ENCODE results near the gene RAB33B.
A peak's percentile ranks its signal among the peaks of the same experiment; 100 is the strongest.
"Not testable (repeated sequence)": the region's sequence is repeated elsewhere in the genome, so short reads cannot be mapped to it uniquely, and the experiment has no call there.

RAB33B gene

DNA sequence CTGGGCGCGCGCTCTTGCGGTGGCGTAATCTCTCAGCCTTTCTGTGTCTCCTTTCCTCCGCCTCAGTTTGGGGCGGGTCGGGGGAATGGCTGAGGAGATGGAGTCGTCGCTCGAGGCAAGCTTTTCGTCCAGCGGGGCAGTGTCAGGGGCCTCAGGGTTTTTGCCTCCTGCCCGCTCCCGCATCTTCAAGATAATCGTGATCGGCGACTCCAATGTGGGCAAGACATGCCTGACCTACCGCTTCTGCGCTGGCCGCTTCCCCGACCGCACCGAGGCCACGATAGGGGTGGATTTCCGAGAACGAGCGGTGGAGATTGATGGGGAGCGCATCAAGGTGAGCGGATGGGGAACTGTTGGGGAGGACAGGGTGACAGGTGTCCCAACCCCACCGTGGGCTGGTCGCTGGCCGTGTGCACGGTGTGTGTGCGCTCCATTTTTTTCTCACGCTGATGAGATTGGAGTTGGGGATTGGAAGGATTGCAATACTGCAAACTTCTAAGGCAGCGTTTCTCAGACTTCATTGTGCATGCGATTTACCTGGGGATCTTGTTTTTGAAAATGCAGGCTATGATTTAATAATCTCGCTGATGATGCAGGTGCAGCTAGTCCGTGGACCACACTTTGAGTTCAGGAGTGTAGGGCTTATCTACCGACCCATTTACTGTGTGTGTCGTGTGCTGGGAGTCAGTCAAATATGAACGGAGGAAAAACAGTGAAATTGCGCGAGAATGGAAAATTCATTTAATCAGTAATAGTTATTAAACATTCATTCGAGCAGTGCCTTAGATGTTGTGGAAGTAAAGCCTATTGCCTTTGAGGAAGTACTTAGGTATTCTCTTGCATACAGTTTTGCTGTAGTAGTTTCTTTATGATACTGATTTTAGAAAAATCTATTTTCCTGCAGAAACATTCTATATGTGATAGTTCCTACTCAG, at the start of gene RAB33B:
Gene RAB33B (plus strand): TSS at position 11 of the 935 bp plus-strand sequence. CDS start 75 bp downstream, at position 86.
- no peak for DNase-seq

DNA sequence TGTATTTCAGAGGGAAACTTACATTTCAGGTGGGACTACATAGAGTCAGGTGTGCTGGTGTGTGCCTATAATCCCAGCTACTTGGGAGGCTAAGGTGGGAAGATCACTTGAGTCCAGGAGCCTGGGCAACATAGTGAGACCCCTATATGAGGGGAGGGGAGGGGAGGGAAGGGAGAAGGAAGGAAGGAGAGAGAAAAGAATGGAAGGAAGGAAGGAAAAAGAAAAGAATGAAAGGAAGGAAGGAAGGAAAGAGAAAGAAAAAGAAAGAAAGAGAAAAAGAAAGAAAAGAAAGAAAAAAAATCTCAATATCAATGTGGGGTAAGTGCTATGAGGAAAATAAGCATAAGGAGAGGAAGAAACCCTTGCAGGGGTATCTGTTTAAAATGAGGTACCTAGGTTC, 43.6 kb upstream of the RAB33B start:
- no peak for DNase-seq

- not testable (repeated sequence) for DNase-seq
Measured at GRCh38 chr4:139414671-139415210, 39.2 kb upstream of the RAB33B start.

DNA sequence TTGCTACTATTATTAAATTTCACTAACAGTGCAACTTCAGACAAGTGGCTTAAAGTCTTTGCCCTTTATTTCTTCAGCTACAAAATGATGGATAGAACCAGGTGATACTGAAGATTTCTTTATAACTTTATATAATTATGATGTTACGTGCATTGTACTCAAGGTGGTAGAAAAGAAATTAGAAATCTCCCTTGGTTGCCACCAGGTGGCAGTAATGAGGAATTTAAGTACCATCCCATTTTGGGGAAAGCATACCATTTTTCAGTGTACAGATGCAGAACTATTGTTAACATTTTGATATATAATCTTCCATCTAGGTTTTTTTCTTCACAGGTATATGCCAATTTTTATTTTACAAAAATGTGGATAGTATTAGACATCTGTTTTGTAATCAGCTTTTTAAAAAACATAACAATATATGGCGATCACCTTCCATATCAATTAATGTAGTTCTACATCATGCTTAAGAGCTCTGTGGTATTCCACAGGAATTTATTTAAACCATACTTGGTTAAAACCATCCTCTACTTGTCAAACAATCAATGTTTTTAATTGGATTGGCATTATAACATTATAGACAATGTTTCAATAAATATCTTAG, 37.7 kb upstream of the RAB33B start:
- no peak for DNase-seq

DNA sequence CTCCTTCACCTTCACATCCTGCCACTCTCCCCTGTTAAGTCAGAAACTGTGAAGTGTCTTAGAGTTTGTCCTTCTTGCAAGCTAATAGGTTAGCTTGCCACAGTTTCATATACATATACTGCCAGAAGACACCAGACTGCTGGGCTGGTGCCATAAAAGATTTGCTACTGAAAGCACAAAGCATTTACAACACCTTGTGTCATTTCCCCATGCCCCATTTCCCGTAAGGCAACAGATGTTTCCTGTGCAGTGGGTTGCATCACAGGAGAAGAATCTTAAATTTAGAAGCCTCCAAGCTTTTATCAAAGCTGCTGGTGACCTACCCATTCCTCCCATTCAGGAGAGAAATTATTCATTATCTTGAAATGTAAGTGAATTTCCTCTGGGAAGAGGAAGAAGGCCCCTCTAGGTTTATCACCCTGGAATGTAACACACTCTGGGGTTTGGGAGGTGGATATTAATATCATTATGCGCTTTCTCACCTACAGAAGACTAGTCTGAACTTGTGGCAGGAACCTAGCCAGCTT, 34.5 kb upstream of the RAB33B start:
- DNase-seq, result no peak

- no peak for DNase-seq
Measured at GRCh38 chr4:139420652-139421051, 33.3 kb upstream of the RAB33B start.

GRCh38 chr4:139436122-139436521, 17.8 kb upstream of the RAB33B start:
- DNase-seq, result no peak

DNA sequence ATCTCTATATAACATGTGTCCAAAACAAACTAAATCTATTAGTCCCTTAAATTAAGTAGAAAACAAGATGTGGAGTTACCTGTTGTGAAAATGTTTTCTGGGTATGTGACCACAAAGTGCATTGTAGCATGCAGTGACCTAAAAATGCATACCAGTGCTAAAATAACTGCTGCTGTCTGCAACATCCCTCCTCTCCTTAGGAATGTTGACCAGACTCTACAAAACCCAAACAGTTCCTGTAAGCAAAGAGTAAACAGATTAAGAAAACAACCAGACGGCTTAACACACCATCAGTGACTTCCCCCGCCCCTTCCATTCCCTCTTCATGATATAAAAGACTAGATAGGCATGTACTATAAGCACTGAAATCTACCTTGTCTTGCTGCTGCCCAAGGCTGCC, 15.8 kb upstream of the RAB33B start:
- no peak for DNase-seq

DNA sequence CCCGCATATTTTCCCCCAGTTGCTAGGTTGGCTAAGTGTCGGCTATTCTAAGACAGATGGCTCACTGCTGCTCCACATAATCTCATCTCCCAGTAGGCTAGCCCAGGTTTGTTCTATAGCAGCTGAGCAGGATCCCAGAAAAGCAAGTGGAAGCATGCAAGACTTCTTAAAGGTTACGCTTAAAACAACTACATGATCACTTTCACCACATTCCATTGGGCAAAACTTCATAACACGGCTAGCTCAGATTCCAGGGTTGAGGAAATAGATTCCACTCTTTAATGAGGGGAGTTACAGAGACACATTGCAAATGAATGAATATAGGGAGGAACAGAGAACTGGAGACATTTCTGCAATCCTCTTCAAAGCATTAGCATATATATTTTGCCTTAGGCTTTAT, 12.9 kb upstream of the RAB33B start:
- no peak for DNase-seq

DNA sequence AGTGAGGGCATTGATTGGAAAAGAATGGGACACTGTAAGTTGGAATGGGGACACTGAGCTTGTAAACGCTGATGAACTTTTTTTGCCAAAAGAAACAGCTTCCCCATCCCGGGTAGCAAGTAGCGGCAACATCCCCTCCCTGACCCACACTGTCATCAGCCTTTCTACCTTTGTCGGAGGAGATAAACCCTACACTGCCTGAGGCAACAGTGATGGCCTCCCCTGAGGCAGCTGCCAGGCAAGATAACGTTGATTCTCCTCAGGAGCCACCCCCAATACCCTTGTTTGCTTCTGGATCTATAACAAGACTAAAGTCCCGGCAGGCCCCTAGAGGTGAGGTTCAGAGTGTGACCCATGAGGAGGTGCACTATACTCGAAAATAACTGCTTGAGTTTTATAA, 10.3 kb upstream of the RAB33B start:
- DNase-seq, result no peak

DNA sequence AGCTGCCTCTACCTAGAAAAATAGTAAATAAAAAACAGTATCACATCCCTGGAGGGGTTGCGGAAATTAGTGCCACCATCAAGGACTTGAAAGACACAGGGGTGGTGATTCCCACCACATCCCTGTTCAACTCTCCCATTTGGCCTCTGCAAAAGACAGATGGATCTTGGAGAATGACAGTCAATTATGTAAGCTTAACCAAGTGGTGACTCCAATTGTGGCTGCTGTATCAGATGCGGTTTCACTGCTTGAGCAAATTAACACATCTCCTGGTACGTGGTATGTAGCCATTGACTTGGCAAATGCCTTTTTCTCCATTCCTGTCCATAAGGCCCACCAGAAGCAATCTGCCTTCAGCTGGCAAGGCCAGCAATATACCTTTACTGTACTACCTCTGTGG, 9.0 kb upstream of the RAB33B start:
- not testable (repeated sequence) for DNase-seq

DNA sequence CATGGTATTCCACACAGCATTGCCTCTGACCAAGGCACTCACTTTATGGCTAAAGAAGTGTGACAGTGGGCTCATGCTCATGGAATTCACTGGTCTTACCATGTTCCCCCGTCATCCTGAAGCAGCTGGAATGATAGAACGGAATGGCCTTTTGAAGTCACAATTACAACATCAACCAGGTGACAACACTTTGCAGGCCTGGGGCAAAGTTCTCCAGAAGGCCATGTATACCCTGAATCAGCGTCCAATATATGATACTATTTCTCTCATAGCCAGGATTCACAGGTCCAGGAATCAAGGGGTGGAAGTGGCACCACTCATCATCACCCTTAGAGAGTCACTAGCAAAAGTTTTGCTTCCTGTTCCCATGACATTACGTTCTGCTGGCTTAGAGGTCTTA, 6.8 kb upstream of the RAB33B start:
- not testable (repeated sequence) for DNase-seq

- no peak for DNase-seq
Measured at GRCh38 chr4:139450586-139450985, 3.3 kb upstream of the RAB33B start.

- DNase-seq, result no peak
Measured at GRCh38 chr4:139451997-139452396, 1.9 kb upstream of the RAB33B start.

DNA sequence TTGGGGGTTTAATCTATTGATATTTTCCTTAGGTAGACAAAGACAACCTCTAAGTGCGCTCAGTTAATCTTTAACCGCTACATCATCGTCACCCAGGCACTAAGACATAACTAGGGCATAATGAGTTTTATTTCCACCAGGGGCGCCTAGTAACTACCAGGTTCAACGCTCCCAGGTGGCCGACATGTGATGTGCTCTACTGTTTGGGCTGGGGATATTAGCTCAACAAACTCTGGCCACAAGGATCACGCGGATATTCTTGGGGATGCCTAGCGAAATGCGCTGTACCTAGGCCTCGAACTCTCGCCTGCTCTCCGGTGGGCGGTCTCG, 915 bp upstream of the RAB33B start:
- peak; percentile 78 for DNase-seq

- DNase-seq, result peak; percentile 86
Measured at GRCh38 chr4:139453371-139454110, 380 bp upstream of the RAB33B start.

DNA sequence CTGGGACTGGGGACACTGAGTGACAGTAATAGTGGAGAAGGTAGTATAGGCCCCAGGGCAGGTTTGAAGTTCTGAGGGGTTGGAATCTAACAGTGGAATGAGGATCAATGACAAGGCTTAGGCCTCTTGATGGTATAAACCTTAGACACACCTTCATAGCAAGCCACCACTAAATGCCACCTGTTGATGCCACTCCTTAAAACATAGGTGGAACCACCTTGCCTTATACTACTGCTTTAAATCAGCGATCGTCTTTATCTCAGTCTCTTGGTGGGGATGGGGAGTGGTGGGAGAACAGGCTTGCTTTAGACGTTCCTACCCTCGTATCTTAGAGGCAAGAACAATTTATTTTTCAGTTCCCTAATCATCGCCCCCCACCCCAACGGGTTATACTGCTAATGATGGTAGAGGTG, 1.2 kb downstream of the RAB33B start:
- no peak for DNase-seq

DNA sequence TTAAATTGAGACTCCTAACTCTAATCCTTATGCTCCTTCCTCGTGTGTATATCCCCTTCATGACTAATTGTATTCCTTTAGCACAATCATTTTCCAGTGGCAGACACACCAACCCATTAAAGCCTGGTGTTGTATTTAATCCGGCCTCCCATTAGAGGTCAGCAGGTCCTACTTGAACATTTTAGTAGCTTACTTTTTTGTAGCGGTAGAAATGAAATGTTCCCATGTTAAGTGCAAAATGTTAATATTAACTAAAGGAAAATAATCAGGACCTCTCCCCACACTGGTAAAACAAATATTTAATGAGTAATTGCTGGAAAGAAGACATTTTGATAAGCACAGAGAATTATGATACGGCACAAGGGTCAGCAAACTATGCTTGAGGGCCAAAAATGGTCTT, 3.4 kb downstream of the RAB33B start:
- DNase-seq, result no peak

GRCh38 chr4:139458543-139458942, 4.6 kb downstream of the RAB33B start:
- no peak for DNase-seq

DNA sequence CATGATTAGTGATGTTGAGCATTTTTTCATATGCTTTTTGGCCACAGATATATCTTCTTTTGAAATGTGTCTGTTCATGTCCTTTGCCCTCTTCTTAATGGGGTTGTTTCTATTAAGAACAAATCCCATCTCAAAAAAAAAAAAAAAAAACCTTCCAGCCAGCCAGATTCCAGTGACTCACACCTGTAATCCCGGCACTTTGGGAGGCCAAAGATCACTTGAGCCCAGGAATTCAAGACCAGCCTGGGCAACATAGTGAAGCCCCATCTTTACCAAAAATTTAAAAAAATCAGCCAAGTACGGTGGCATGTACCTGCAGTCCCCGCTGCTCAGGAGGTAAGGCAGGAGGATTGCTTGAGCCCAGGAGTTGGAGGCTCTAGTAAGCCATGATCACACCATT, 5.1 kb downstream of the RAB33B start:
- no peak for DNase-seq

- no peak for DNase-seq
Measured at GRCh38 chr4:139460565-139460964, 6.6 kb downstream of the RAB33B start.

- no peak for DNase-seq
Measured at GRCh38 chr4:139461022-139461628, 7.2 kb downstream of the RAB33B start.

DNA sequence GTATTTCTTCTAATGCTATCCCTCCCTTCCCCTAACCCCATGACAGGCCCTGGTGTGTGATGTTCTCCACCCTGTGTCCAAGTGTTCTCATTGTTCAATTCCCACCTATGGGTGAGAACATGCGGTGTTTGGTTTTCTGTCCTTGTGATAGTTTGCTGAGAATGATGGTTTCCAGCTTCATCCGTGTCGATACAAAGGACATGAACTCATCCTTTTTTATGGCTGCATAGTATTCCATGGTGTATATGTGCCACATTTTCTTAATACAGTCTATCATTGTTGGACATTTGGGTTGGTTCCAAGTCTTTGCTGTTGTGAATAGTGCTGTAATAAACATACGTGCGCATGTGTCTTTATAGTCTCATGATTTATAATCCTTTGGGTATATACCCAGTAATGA, 10.6 kb downstream of the RAB33B start:
- not testable (repeated sequence) for DNase-seq

Data from amniotic stem cell (primary cell).